PC-3 (cell line): ENCODE data around the gene CYP46A1.

Experiments
- CTCF ChIP-seq: fragments of 300-600 bp; sonication (generic); conservative IDR thresholded peaks from 2 replicates; pipeline ENCODE4 v1.5.1; 2017; ENCODE audit warnings: antibody characterized with exemption, low read depth, mild to moderate bottlenecking, low read length
- EZH2phosphoT487 ChIP-seq: fragments of 300-600 bp; sonication (generic); IDR thresholded peaks from 2 replicates; pipeline ENCODE4 v1.6.1; 2018; ENCODE audit warnings: mild to moderate bottlenecking, antibody characterized with exemption, low read length, borderline replicate concordance

GRCh38 chr14:99769799-99770198 lies 85.7 kb downstream of the CYP46A1 start:
- TF ChIP-seq CTCF = no peak
- TF ChIP-seq EZH2phosphoT487 = no peak
